ENCODE data around the gene NRSN2. TPM values are rescaled to one million over a fixed set of nuclear protein-coding genes. Genes with fewer than 3 reads are reported as not detected.

The NRSN2 gene
- total RNA-seq, 1 donor from 2014 or later = 21.6 TPM

GRCh38 chr20:402496-402885 is 55.6 kb downstream of the NRSN2 start:
- no peak overlapping the region for H3K4me3 ChIP-seq
- TF ChIP-seq POLR2AphosphoS5 (IDR thresholded peaks at IDR 0.05; ENCODE audit: insufficient read depth in 1 of 2, low read depth in 1 of 2) = no peak
- TF ChIP-seq, protein P1, sequence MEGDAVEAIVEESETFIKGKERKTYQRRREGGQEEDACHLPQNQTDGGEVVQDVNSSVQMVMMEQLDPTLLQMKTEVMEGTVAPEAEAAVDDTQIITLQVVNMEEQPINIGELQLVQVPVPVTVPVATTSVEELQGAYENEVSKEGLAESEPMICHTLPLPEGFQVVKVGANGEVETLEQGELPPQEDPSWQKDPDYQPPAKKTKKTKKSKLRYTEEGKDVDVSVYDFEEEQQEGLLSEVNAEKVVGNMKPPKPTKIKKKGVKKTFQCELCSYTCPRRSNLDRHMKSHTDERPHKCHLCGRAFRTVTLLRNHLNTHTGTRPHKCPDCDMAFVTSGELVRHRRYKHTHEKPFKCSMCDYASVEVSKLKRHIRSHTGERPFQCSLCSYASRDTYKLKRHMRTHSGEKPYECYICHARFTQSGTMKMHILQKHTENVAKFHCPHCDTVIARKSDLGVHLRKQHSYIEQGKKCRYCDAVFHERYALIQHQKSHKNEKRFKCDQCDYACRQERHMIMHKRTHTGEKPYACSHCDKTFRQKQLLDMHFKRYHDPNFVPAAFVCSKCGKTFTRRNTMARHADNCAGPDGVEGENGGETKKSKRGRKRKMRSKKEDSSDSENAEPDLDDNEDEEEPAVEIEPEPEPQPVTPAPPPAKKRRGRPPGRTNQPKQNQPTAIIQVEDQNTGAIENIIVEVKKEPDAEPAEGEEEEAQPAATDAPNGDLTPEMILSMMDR (IDR thresholded peaks at IDR 0.05) = no peak
- no peak for TF ChIP-seq POLR2A (IDR thresholded peaks at IDR 0.05)
- H3K9me3 ChIP-seq = no peaks in the 10 kb centered on the region
- no peaks in the 10 kb centered on the region for H3K27me3 ChIP-seq
- no peak for DNase-seq (ENCODE audit: extremely low spot score in 2 of 2)
- H3K4me1 ChIP-seq = peaks cover 8% of the 10 kb centered on the region
- intact Hi-C loops (cut with DNase I) = loop anchor here (10.0 kb wide), 1 partner anchor 58 kb away; the partner anchor contains the start of gene NRSN2
- H3K27ac ChIP-seq = no peak overlapping the region
- H3K36me3 ChIP-seq = no peaks in the 10 kb centered on the region

DNA sequence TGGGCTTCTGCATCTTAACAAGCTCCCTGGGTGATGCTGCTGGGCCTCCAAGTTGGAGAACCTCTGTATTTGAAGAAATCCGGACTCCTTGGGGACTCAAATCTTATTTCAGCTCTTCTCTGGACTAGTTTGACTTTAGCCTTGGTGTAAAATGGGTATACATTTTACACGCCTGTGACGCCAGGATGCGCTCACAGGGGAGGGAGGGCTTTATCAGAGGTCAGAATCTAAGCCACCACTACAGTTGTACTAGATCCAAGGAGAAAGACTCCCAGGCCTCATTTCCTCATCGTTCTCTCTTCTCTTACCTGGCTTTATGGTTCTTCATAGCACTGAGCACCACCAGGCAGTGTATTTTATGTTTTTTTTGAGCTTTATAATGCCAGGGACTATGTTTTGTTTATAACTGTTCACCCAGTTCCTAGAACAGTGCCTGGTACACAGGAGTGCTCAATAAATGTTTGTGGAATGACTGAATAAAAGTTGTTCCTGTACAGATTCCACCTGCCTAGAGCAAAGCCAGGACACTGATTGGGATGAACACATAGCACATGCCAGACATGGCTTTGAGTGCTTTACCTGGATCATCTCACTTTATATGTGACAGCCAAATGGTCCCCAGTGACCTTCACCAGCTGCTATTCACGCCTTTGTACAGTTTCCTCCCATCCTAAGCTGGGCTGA is 56.1 kb downstream of the NRSN2 start:
- peaks cover 8% of the 10 kb centered on the region for H3K4me1 ChIP-seq
- H3K4me3 ChIP-seq = no peak overlapping the region
- H3K27ac ChIP-seq = no peak overlapping the region
- no peaks in the 10 kb centered on the region for H3K27me3 ChIP-seq
- TF ChIP-seq POLR2A (IDR thresholded peaks at IDR 0.05) (no peak), POLR2AphosphoS5 (IDR thresholded peaks at IDR 0.05; ENCODE audit: insufficient read depth in 1 of 2, low read depth in 1 of 2) (no peak)
- TF ChIP-seq, protein P1 (IDR thresholded peaks at IDR 0.05) = no peak
- intact Hi-C loops (cut with DNase I) = loop anchor here (10.0 kb wide), 1 partner anchor 58 kb away; the partner anchor contains the start of gene NRSN2
- H3K36me3 ChIP-seq = no peaks in the 10 kb centered on the region
- H3K9me3 ChIP-seq = no peaks in the 10 kb centered on the region
- no peak for DNase-seq (ENCODE audit: extremely low spot score in 2 of 2)

DNA sequence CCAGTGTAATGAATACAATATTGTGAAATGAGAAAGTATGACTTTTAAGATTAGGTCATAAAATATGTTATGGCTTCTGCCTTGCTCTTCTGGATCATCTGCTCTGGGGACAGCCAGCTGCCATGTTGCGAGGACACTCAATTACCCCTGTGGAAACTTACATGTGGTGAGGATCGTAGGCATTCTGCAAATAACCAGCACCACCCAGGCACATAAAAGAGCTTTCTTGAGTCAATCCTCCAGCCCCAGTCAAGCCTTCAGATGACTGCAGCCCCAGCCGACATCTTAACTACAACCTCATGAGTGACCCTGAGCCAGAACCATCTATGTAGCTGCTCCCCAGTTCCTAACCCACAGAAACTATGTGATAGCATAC is 56.7 kb downstream of the NRSN2 start:
- Histone ChIP-seq H3K27me3 (no peaks in the 10 kb centered on the region), H3K27ac (no peak overlapping the region), H3K9me3 (no peaks in the 10 kb centered on the region), H3K36me3 (no peaks in the 10 kb centered on the region), H3K4me3 (no peak overlapping the region), H3K4me1 (peaks cover 8% of the 10 kb centered on the region)
- no peak for DNase-seq (ENCODE audit: extremely low spot score in 2 of 2)
- intact Hi-C loops (cut with DNase I) = loop anchor here (10.0 kb wide), 1 partner anchor 59 kb away; the partner anchor contains the start of gene NRSN2
- TF ChIP-seq POLR2AphosphoS5 (IDR thresholded peaks at IDR 0.05; ENCODE audit: insufficient read depth in 1 of 2, low read depth in 1 of 2) (no peak), POLR2A (IDR thresholded peaks at IDR 0.05) (no peak)

GRCh38 chr20:404088-404487 is 57.2 kb downstream of the NRSN2 start:
- H3K27ac ChIP-seq = no peak overlapping the region
- intact Hi-C loops (cut with DNase I) = loop anchor here (10.0 kb wide), 1 partner anchor 59 kb away; the partner anchor contains the start of gene NRSN2

More at GRCh38 chr20:404088-404487, 57.2 kb downstream of the NRSN2 start:
- H3K36me3 ChIP-seq = no peaks in the 10 kb centered on the region
- H3K9me3 ChIP-seq = no peaks in the 10 kb centered on the region
- peaks cover 14% of the 10 kb centered on the region for H3K4me1 ChIP-seq
- H3K4me3 ChIP-seq = no peak overlapping the region
- no peak for DNase-seq (ENCODE audit: extremely low spot score in 2 of 2)
- TF ChIP-seq POLR2A (IDR thresholded peaks at IDR 0.05) (no peak), POLR2AphosphoS5 (IDR thresholded peaks at IDR 0.05; ENCODE audit: insufficient read depth in 1 of 2, low read depth in 1 of 2) (no peak)
- TF ChIP-seq, protein P1 (IDR thresholded peaks at IDR 0.05) = no peak
- H3K27me3 ChIP-seq = no peaks in the 10 kb centered on the region

Other genes starting within 250 kb of the NRSN2 start
- not detected for gene DEFB126, start 204.5 kb upstream of the NRSN2 start, total RNA-seq
- gene DEFB127, start 189.7 kb upstream of the NRSN2 start, total RNA-seq = not detected
- gene DEFB128, start 157.4 kb upstream of the NRSN2 start, total RNA-seq = not detected
- gene DEFB129, start 119.9 kb upstream of the NRSN2 start, total RNA-seq = not detected
- not detected for gene DEFB132, start 89.4 kb upstream of the NRSN2 start, total RNA-seq
- 2.7 TPM for gene C20orf96, start 56.4 kb upstream of the NRSN2 start, total RNA-seq
- 13.8 TPM for gene ZCCHC3, start 49.5 kb upstream of the NRSN2 start, total RNA-seq
- 4.4 TPM for gene SOX12, start 21.6 kb upstream of the NRSN2 start, total RNA-seq
- 15.7 TPM for gene TRIB3, start 33.6 kb downstream of the NRSN2 start, total RNA-seq
- 67.0 TPM for gene RBCK1, start 61.2 kb downstream of the NRSN2 start, total RNA-seq
- gene TBC1D20, start 115.4 kb downstream of the NRSN2 start, total RNA-seq = 30.9 TPM
- gene CSNK2A1, start 196.7 kb downstream of the NRSN2 start, total RNA-seq = 70.0 TPM